NCI-H1092 treated with DMSO at 0.1 percent for 48 hours (cell line): ENCODE measurements around the gene ZNF407.

Source experiments
- DNase-seq: peaks from one replicate; lab custom pipeline; 2025; lab: John Stamatoyannopoulos, UW

The ZNF407 gene

GRCh38 chr18:74669136-74669798, 71.6 kb downstream of the ZNF407 start:
- no peak for DNase-seq

GRCh38 chr18:74672371-74672770, 74.7 kb downstream of the ZNF407 start:
- no peak for DNase-seq

- no peak for DNase-seq
Observed at GRCh38 chr18:74674487-74674886, 76.8 kb downstream of the ZNF407 start.

- DNase-seq: no peak
Observed at GRCh38 chr18:74679006-74679678, 81.5 kb downstream of the ZNF407 start.

- DNase-seq: no peak
Observed at GRCh38 chr18:74679679-74680076, 82.0 kb downstream of the ZNF407 start.

GRCh38 chr18:74682141-74682990, 84.7 kb downstream of the ZNF407 start:
- no peak for DNase-seq

GRCh38 chr18:74682991-74683297, 85.3 kb downstream of the ZNF407 start:
- DNase-seq: no peak

GRCh38 chr18:74683573-74683972, 85.9 kb downstream of the ZNF407 start:
- no peak for DNase-seq

GRCh38 chr18:74689251-74689650, 91.6 kb downstream of the ZNF407 start:
- DNase-seq: no peak

- no peak for DNase-seq
Observed at GRCh38 chr18:74692367-74693013, 94.8 kb downstream of the ZNF407 start.

GRCh38 chr18:74694436-74694835, 96.8 kb downstream of the ZNF407 start:
- DNase-seq: no peak

- DNase-seq: no peak
Observed at GRCh38 chr18:74695170-74695569, 97.5 kb downstream of the ZNF407 start.

GRCh38 chr18:74698881-74699280, 101.2 kb downstream of the ZNF407 start:
- DNase-seq: no peak

- DNase-seq: no peak
Observed at GRCh38 chr18:74699455-74699854, 101.8 kb downstream of the ZNF407 start.

- DNase-seq: no peak
Observed at GRCh38 chr18:74702950-74703349, 105.3 kb downstream of the ZNF407 start.

- DNase-seq: no peak
Observed at GRCh38 chr18:74708169-74708568, 110.5 kb downstream of the ZNF407 start.

GRCh38 chr18:74709452-74709851, 111.8 kb downstream of the ZNF407 start:
- DNase-seq: no peak

GRCh38 chr18:74714120-74714519, 116.5 kb downstream of the ZNF407 start:
- DNase-seq: no peak

GRCh38 chr18:74714791-74715190, 117.1 kb downstream of the ZNF407 start:
- DNase-seq: no peak

GRCh38 chr18:74715306-74715705, 117.6 kb downstream of the ZNF407 start:
- no peak for DNase-seq

- DNase-seq: no peak
Observed at GRCh38 chr18:74715865-74716712, 118.4 kb downstream of the ZNF407 start.

- DNase-seq: no peak
Observed at GRCh38 chr18:74718312-74718711, 120.6 kb downstream of the ZNF407 start.
